Measurements from ENCODE around the gene WFDC9. TPM values are rescaled to one million over a fixed set of nuclear protein-coding genes. Genes with fewer than 3 reads are reported as not detected.

WFDC9 gene
- total and polyA plus RNA-seq, 2 donors (not counting 3 experiments of a cell fraction or from before 2014, with no cell fraction given), result not detected

DNA sequence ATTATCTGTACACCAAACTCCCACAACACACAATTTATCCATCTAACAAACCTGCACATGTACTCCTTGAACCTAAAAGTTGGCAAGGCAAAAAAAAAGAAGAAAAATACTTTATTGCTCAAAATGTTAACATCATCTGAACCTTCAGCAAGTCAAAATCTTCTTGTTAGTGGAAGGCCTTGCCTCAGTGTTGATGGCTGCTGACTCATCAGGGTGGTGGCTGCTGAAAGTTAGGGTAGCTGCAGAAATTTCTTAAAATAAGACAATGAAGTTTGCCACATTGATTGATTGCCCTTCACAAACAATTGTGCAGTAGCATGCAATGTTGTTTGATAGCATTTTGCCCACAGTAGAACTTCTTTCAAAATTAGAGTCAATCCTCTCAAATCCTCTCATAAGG, 41.7 kb upstream of the WFDC9 start:
- intact Hi-C loops (cut with micrococcal nuclease), result no loop called here
- Histone ChIP-seq H2AFZ (ENCODE audit: low read depth, low read length) (no peak overlapping the region), H3K4me2 (ENCODE audit: insufficient read depth, low read length) (no peak overlapping the region), H3K9me3 (replicated peaks; ENCODE audit: control insufficient read depth, insufficient read depth, low read length) (no peaks in the 10 kb centered on the region), H3K4me1 (ENCODE audit: control insufficient read depth, extremely low read depth, insufficient read depth, low read length) (no peaks in the 10 kb centered on the region), H3K79me2 (ENCODE audit: control insufficient read depth, insufficient read depth, low read length) (no peaks in the 10 kb centered on the region), H3K9ac (replicated peaks; ENCODE audit: extremely low read depth, insufficient read depth, low read length) (no peak overlapping the region), H4K20me1 (replicated peaks; ENCODE audit: control insufficient read depth, extremely low read depth, insufficient read depth, low read length) (no peaks in the 10 kb centered on the region), H3K9me1 (replicated peaks; ENCODE audit: control insufficient read depth, extremely low read depth, insufficient read depth, low read length) (no peaks in the 10 kb centered on the region), H3K36me3 (ENCODE audit: control insufficient read depth in 2 of 2, extremely low read depth in 1 of 2, insufficient read depth in 2 of 2, low read length in 2 of 2) (no peaks in the 10 kb centered on the region), H3K27ac (ENCODE audit: insufficient read depth, low read depth, low read length) (no peak overlapping the region), H3K4me3 (replicated peaks in 1 of 3; ENCODE audit: insufficient read depth in 1 of 3, low read depth in 1 of 3, low read length in 3 of 3) (no peak overlapping the region), H3K27me3 (ENCODE audit: control insufficient read depth in 2 of 2, insufficient read depth in 2 of 2, low read length in 2 of 2) (no peaks in the 10 kb centered on the region)
- ChIA-PET CTCF (interaction anchor here (1.0 kb wide), 1 partner anchor 43 kb away, joined by 3 read pairs; the partner anchor contains the start of gene WFDC10A), POLR2A (no interaction called here)
- no peak for FAIRE-seq
- TF ChIP-seq JUN (IDR thresholded peaks at IDR 0.05; ENCODE audit: borderline replicate concordance, insufficient read depth, insufficient read length, low read depth) (no peak), POLR2AphosphoS5 (IDR thresholded peaks at IDR 0.05; ENCODE audit: insufficient read depth, low read depth, low read length) (no peak), GATA2 (IDR thresholded peaks at IDR 0.05; ENCODE audit: insufficient read depth, insufficient read length, low read depth, low read length) (no peak), FOS (IDR thresholded peaks at IDR 0.05; ENCODE audit: borderline replicate concordance, insufficient read depth, low read length) (no peak), POLR2A (IDR thresholded peaks at IDR 0.05; ENCODE audit: low read depth, low read length) (no peak), MYC (IDR thresholded peaks at IDR 0.05; ENCODE audit: low read depth, low read length) (no peak)
- TF ChIP-seq, protein P1, sequence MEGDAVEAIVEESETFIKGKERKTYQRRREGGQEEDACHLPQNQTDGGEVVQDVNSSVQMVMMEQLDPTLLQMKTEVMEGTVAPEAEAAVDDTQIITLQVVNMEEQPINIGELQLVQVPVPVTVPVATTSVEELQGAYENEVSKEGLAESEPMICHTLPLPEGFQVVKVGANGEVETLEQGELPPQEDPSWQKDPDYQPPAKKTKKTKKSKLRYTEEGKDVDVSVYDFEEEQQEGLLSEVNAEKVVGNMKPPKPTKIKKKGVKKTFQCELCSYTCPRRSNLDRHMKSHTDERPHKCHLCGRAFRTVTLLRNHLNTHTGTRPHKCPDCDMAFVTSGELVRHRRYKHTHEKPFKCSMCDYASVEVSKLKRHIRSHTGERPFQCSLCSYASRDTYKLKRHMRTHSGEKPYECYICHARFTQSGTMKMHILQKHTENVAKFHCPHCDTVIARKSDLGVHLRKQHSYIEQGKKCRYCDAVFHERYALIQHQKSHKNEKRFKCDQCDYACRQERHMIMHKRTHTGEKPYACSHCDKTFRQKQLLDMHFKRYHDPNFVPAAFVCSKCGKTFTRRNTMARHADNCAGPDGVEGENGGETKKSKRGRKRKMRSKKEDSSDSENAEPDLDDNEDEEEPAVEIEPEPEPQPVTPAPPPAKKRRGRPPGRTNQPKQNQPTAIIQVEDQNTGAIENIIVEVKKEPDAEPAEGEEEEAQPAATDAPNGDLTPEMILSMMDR (IDR thresholded peaks at IDR 0.05; ENCODE audit: extremely low read depth in 1 of 2, insufficient read depth in 1 of 2, low read depth in 1 of 2, low read length in 2 of 2), result no peak
- TF ChIP-seq, protein P2, sequence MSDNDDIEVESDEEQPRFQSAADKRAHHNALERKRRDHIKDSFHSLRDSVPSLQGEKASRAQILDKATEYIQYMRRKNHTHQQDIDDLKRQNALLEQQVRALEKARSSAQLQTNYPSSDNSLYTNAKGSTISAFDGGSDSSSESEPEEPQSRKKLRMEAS (IDR thresholded peaks at IDR 0.05; ENCODE audit: insufficient read depth, insufficient read length), result no peak
- BruUV-seq (replicated peaks), result no TSS peak
- DNase-seq (ENCODE audit: low read depth, low spot score), result no peak
- dilution Hi-C loops (cut with MboI; ENCODE audit: extremely low pct_ligation_motif_present, low sequenced_read_pairs), result no loop called here

All from endothelial cell of umbilical vein (primary cell).